HFFc6 (cell line): Measurements from ENCODE around the gene PTGR1. TPM values are rescaled to one million over a fixed set of nuclear protein-coding genes. Genes with fewer than 3 reads are reported as not detected.
"Not testable (repeated sequence)": the region's sequence is repeated elsewhere in the genome, so short reads cannot be mapped to it uniquely, and the experiment has no call there.

Experiments
- DNase-seq: peaks from one replicate; pipeline ENCODE4 v3.0.0-alpha.2; 2018
- H3K27ac Mint-ChIP-seq: 2 replicates; pipeline ENCODE4 v1.8.0; 2020; ENCODE audit warnings: mild to moderate bottlenecking, mixed read lengths
- H3K27me3 Mint-ChIP-seq: 2 replicates; pipeline ENCODE4 v1.8.0; 2021; ENCODE audit warnings: mild to moderate bottlenecking, moderate library complexity, mixed read lengths; ENCODE audit not compliant: insufficient read depth
- H3K36me3 Mint-ChIP-seq: 2 replicates; pipeline ENCODE4 v1.8.0; 2021; ENCODE audit warnings: low read depth, mixed read lengths
- H3K4me1 Mint-ChIP-seq: 2 replicates; pipeline ENCODE4 v1.8.0; 2020; ENCODE audit warnings: low read depth, mixed read lengths
- H3K4me3 Mint-ChIP-seq: 2 replicates; pipeline ENCODE4 v1.8.0; 2020; ENCODE audit warnings: mild to moderate bottlenecking, moderate library complexity, mixed read lengths
- H3K9me3 Mint-ChIP-seq: 2 replicates; pipeline ENCODE4 v1.8.0; 2020; ENCODE audit warnings: mild to moderate bottlenecking, mixed read lengths
- total RNA-seq, 6 experiments: library from RNA; stranded (reverse); fragmentation: NEBNext Ultra II Directional; extraction: Animal tissue kit (Norgen Biotek cat#: 25700); gene quantifications; 2 replicates in 1 of 6; 3 replicates in 5 of 6; pipeline ENCODE4 v1.2.3, GENCODE V29; 2021
- TF ChIP-seq, protein P1 (sequence below): fragments of 200-600 bp; sonication (generic); IDR thresholded peaks from 2 replicates; pipeline ENCODE4 v1.5.0; 2021; ENCODE audit warnings: antibody characterized with exemption, mild to moderate bottlenecking

PTGR1 gene
- total RNA-seq, 6 experiments from 2014 or later: 50.3 to 86.6 (median 82.4) TPM

DNA sequence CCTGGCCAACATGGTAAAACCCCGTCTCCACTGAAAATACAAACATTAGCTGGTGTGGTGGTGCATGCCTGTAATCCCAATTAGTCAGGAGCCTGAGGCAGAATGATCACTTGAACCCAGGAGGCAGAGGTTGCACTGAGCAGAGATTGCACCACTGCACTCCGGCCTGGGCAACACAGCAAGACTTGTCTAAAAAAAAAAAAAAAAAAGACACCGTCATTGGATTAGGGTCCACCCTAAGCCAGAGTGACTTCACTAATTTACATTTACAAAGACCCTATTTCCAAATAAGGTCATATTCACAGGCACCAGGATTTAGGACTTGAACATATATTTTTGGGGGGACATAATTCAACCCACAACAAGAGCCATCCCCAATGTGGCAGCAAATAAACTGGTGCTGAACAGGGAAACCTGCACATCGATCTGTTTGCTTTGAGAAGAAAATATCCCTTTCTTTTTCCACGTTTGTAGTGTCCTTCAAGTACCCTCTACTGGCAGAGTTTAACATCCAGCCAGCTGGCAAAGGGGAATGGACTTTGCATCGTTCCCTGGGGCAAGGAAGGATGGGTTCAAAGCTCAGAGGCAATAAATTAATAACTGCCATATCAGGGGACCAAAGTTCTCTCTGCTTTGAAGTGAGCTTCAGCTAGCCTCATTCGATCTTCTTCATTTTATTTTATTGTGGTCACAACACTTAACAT, 28.0 kb upstream of the PTGR1 start:
- Mint-ChIP-seq H3K27me3 (no peaks in the 10 kb centered on the region), H3K4me1 (peaks cover 18% of the 10 kb centered on the region), H3K4me3 (no peak overlapping the region), H3K36me3 (peaks cover 7% of the 10 kb centered on the region; the same call in 1 of the 2 replicates), H3K27ac (no peak overlapping the region), H3K9me3 (no peaks in the 10 kb centered on the region)
- no peak for DNase-seq
- TF ChIP-seq, protein P1, sequence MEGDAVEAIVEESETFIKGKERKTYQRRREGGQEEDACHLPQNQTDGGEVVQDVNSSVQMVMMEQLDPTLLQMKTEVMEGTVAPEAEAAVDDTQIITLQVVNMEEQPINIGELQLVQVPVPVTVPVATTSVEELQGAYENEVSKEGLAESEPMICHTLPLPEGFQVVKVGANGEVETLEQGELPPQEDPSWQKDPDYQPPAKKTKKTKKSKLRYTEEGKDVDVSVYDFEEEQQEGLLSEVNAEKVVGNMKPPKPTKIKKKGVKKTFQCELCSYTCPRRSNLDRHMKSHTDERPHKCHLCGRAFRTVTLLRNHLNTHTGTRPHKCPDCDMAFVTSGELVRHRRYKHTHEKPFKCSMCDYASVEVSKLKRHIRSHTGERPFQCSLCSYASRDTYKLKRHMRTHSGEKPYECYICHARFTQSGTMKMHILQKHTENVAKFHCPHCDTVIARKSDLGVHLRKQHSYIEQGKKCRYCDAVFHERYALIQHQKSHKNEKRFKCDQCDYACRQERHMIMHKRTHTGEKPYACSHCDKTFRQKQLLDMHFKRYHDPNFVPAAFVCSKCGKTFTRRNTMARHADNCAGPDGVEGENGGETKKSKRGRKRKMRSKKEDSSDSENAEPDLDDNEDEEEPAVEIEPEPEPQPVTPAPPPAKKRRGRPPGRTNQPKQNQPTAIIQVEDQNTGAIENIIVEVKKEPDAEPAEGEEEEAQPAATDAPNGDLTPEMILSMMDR: no peak

- Mint-ChIP-seq H3K9me3 (no peaks in the 10 kb centered on the region), H3K27ac (peak overlapping the region; percentile 49; the same call in 1 of the 2 replicates), H3K4me3 (0 out of 2 replicates have a peak overlapping the region, but pooled peaks have one; percentile 11), H3K4me1 (peaks cover 23% of the 10 kb centered on the region), H3K27me3 (peaks cover 2% of the 10 kb centered on the region; the same call in 1 of the 2 replicates), H3K36me3 (no peaks in the 10 kb centered on the region)
- TF ChIP-seq, protein P1: no peak
- DNase-seq: peak; percentile 80
These were observed 23.2 kb upstream of the PTGR1 start for GRCh38 chr9:111622626-111623025.

- TF ChIP-seq, protein P1: peak; percentile 86
- H3K4me1 Mint-ChIP-seq: peaks cover 23% of the 10 kb centered on the region
- no peaks in the 10 kb centered on the region for H3K36me3 Mint-ChIP-seq
- peak overlapping the region; percentile 46; the same call in 1 of the 2 replicates for H3K27ac Mint-ChIP-seq
- peak; percentile 33 for DNase-seq
- H3K4me3 Mint-ChIP-seq: 0 out of 2 replicates have a peak overlapping the region, but pooled peaks have one; percentile 11
- no peaks in the 10 kb centered on the region for H3K9me3 Mint-ChIP-seq
- peaks cover 2% of the 10 kb centered on the region; the same call in 1 of the 2 replicates for H3K27me3 Mint-ChIP-seq
These were observed 22.5 kb upstream of the PTGR1 start for GRCh38 chr9:111621895-111622480.

DNA sequence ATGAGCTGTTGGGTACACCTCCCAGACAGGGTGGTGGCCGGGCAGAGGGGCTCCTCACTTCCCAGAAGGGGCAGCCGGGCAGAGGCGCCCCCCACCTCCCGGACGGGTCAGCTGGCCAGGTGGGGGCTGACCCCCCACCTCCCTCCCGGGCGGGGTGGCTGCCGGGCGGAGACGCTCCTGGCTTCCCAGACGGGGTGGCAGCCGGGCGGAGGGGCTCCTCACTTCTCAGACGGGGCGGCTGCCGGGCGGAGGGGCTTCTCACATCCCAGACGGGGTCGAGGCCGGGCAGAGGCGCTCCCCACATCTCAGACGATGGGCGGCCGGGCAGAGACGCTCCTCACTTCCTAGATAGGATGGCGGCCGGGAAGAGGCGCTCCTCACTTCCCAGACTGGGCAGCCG, 17.9 kb upstream of the PTGR1 start:
- H3K36me3 Mint-ChIP-seq, H3K4me3 Mint-ChIP-seq: not testable (repeated sequence)

DNA sequence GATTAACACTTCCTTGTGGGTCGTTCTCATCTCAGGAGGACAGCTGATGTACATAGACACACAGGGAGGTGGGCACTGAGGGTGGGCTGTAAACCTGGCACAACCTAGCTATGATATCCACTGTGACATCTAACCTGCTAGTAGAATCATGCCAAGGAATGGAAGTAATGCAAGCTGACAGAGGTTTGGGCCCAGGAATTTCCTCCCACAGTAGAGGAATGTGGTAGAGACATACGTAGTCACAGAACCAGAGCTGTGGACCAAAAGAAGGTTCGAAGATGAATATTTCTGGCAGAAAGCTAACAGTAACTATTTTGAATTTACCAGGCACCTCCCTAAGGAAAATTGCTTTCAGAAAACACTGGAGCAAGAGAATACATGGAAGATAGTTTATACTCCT, 16.5 kb upstream of the PTGR1 start:
- H3K27me3 Mint-ChIP-seq: peaks cover 21% of the 10 kb centered on the region
- H3K27ac Mint-ChIP-seq: no peak overlapping the region
- TF ChIP-seq, protein P1: no peak
- H3K4me3 Mint-ChIP-seq: no peak overlapping the region
- DNase-seq: no peak
- H3K36me3 Mint-ChIP-seq: no peaks in the 10 kb centered on the region
- H3K9me3 Mint-ChIP-seq: no peaks in the 10 kb centered on the region
- H3K4me1 Mint-ChIP-seq: peaks cover 16% of the 10 kb centered on the region

More for the DNA sequence above, 17.9 kb upstream of the PTGR1 start:
- H3K4me1 Mint-ChIP-seq: peaks cover 24% of the 10 kb centered on the region
- H3K27ac Mint-ChIP-seq, H3K9me3 Mint-ChIP-seq, DNase-seq: not testable (repeated sequence)
- H3K27me3 Mint-ChIP-seq: peaks cover 12% of the 10 kb centered on the region

DNA sequence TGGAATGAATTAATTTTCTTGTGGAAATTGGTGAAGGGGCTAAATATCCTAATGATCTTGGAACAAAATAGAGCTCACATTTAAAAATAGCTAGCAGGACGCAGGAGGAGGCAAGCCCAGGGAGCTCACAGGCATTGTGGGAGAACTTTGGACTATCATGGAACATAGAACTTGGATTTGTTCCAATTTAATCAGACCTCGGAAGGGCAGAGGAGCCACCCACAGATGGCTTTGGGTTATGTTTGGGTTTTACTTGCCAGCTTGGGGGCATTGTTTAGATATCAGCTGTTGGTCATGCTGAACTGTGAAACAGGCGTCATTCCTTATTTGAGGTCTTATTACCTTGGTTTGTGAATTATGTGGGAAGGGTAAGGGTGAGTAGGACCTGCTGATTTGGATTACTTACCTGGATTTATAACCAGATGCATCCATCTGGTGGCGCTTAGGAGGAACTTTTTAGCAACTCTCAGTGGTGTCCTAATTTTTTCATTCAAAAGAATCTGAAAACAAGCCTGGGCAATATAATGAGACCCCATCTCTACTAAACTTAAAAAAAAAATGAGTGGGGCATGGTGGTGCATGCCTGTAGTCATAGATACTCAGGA, 14.1 kb upstream of the PTGR1 start:
- TF ChIP-seq, protein P1: no peak
- Mint-ChIP-seq H3K4me1 (peaks cover 10% of the 10 kb centered on the region), H3K27me3 (peaks cover 27% of the 10 kb centered on the region), H3K9me3 (no peaks in the 10 kb centered on the region), H3K27ac (no peak overlapping the region), H3K4me3 (no peak overlapping the region), H3K36me3 (no peaks in the 10 kb centered on the region)
- no peak for DNase-seq
